ENCODE data around the gene SPRED2.

GRCh38 chr2:65276609-65277008 is 155.8 kb downstream of the SPRED2 start:
- TF ChIP-seq ATF3 (IDR thresholded peaks at IDR 0.05) (no peak), SP1 (IDR thresholded peaks at IDR 0.05) (no peak), CTCF (IDR thresholded peaks at IDR 0.05; ENCODE audit: low read depth, low read length, missing input control) (no peak), MAX (IDR thresholded peaks at IDR 0.05) (no peak), YY1 (IDR thresholded peaks at IDR 0.05) (no peak), FOXA1 (IDR thresholded peaks at IDR 0.05) (no peak), TAF1 (conservative IDR thresholded peaks at IDR 0.05) (no peak), REST (IDR thresholded peaks at IDR 0.05) (no peak), EGR1 (IDR thresholded peaks at IDR 0.05; ENCODE audit: low read depth in 2 of 2) (no peak), ZBTB33 (IDR thresholded peaks at IDR 0.05) (no peak), JUND (IDR thresholded peaks at IDR 0.05) (no peak), GABPA (IDR thresholded peaks at IDR 0.05 in 1 of 2, conservative IDR thresholded peaks at IDR 0.05 in 1 of 2) (no peak)
